ENCODE results near the gene ADGRF1.
"Not testable (repeated sequence)": the region's sequence is repeated elsewhere in the genome, so short reads cannot be mapped to it uniquely, and the experiment has no call there.

ADGRF1 gene

DNA sequence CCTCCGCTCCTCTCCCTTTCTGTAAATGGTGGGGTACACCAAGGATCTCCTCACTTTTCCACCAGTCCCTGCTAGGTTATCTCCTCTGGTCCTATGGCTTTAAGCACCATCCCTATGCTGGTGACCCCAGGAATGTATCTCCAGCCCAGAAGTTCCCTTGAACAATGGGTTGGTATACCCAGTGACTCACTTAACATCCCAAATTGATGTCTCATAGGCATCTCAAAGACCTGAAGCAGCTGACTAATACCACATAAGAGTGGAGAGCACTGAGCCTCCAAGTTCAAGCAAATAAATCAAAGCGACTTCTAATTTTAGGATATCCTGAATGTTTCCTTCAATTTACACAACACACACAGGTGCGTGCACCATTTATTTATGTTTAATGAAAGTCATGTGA, 48.3 kb downstream of the ADGRF1 start:
- Histone ChIP-seq H4K20me1 (ENCODE audit: insufficient read depth, low read length) (no peaks in the 10 kb centered on the region), H3K4me1 (ENCODE audit: low read length) (peaks cover 15% of the 10 kb centered on the region), H3K27me3 (ENCODE audit: low read depth, low read length) (peaks cover 42% of the 10 kb centered on the region), H2AFZ (ENCODE audit: low read depth, low read length) (no peak overlapping the region), H3K79me2 (ENCODE audit: low read length) (no peaks in the 10 kb centered on the region), H3K4me2 (ENCODE audit: low read length) (no peak overlapping the region), H3K4me3 (ENCODE audit: low read length) (no peak overlapping the region), H3K9me3 (ENCODE audit: insufficient read depth, low read length) (no peaks in the 10 kb centered on the region; the same call in 1 of the 2 replicates), H3K9ac (ENCODE audit: low read length) (no peak overlapping the region), H3K36me3 (replicated peaks; ENCODE audit: low read depth, low read length) (no peaks in the 10 kb centered on the region), H3K27ac (ENCODE audit: low read length) (no peak overlapping the region)
- TF ChIP-seq, protein P1, sequence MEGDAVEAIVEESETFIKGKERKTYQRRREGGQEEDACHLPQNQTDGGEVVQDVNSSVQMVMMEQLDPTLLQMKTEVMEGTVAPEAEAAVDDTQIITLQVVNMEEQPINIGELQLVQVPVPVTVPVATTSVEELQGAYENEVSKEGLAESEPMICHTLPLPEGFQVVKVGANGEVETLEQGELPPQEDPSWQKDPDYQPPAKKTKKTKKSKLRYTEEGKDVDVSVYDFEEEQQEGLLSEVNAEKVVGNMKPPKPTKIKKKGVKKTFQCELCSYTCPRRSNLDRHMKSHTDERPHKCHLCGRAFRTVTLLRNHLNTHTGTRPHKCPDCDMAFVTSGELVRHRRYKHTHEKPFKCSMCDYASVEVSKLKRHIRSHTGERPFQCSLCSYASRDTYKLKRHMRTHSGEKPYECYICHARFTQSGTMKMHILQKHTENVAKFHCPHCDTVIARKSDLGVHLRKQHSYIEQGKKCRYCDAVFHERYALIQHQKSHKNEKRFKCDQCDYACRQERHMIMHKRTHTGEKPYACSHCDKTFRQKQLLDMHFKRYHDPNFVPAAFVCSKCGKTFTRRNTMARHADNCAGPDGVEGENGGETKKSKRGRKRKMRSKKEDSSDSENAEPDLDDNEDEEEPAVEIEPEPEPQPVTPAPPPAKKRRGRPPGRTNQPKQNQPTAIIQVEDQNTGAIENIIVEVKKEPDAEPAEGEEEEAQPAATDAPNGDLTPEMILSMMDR (IDR thresholded peaks at IDR 0.05; ENCODE audit: low read depth, low read length), result no peak
- no peak for TF ChIP-seq EZH2phosphoT487 (IDR thresholded peaks at IDR 0.05; ENCODE audit: low read depth)

DNA sequence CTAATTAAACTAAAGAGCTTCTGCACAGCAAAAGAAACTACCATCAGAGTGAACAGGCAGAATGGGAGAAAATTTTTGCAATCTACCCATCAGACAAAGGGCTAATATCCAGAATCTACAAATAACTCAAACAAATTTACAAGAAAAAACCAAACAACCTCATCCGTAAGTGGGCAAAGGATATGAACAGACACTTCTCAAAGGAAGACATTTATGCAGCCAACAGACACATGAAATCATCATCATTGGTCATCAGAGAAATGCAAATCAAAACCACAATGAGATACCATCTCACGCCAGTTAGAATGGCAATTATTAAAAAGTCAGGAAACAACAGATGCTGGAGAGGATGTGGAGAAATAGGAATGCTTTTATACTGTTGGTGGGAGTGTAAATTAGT, 49.7 kb downstream of the ADGRF1 start:
- H3K9ac ChIP-seq (ENCODE audit: low read length); H3K27ac ChIP-seq (ENCODE audit: low read length); H3K36me3 ChIP-seq (replicated peaks; ENCODE audit: low read depth, low read length); H3K4me2 ChIP-seq (ENCODE audit: low read length); H3K4me3 ChIP-seq (ENCODE audit: low read length); H3K9me3 ChIP-seq (ENCODE audit: insufficient read depth, low read length); H2AFZ ChIP-seq (ENCODE audit: low read depth, low read length); H4K20me1 ChIP-seq (ENCODE audit: insufficient read depth, low read length); H3K79me2 ChIP-seq (ENCODE audit: low read length): not testable (repeated sequence)
- H3K4me1 ChIP-seq (ENCODE audit: low read length), result peaks cover 21% of the 10 kb centered on the region
- peaks cover 42% of the 10 kb centered on the region for H3K27me3 ChIP-seq (ENCODE audit: low read depth, low read length)

DNA sequence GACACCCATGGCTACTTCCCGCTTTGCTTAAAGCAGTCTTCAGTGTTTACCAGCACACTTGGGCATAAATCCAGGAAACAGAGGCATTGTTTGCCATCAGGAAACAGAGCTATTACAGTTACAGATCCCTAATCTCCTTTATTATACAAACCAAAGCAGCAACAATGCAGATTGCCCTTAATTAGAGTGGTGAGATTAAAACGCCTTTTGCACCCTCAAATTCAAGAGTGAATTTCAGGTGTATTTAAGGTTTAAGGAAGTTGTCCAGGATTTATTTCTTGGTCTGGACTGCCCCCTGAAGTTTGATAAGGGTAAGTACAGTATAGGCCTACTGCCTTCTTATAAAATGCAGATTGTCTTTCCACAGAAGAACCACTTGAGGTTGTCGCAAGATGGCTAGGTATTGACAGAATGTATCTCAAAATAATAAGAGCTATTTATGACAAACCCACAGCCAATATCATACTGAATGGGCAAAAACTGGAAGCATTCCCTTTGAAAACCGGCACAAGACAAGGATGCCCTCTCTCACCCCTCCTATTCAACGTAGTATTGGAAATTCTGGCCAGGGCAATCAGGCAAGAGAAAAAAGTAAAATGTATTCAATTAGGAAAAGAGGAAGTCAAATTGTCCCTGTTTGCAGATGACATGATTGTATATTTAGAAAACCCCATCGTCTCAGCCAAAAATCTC, 51.2 kb downstream of the ADGRF1 start:
- not testable (repeated sequence) for H3K9me3 ChIP-seq (ENCODE audit: insufficient read depth, low read length); H3K79me2 ChIP-seq (ENCODE audit: low read length); H2AFZ ChIP-seq (ENCODE audit: low read depth, low read length); H3K36me3 ChIP-seq (replicated peaks; ENCODE audit: low read depth, low read length); H3K4me2 ChIP-seq (ENCODE audit: low read length); H3K27ac ChIP-seq (ENCODE audit: low read length); H3K9ac ChIP-seq (ENCODE audit: low read length); H3K4me1 ChIP-seq (ENCODE audit: low read length); H3K4me3 ChIP-seq (ENCODE audit: low read length); H4K20me1 ChIP-seq (ENCODE audit: insufficient read depth, low read length)
- peaks cover 40% of the 10 kb centered on the region for H3K27me3 ChIP-seq (ENCODE audit: low read depth, low read length)
- TF ChIP-seq, protein P1 (IDR thresholded peaks at IDR 0.05; ENCODE audit: low read depth, low read length), result peak; percentile 76

DNA sequence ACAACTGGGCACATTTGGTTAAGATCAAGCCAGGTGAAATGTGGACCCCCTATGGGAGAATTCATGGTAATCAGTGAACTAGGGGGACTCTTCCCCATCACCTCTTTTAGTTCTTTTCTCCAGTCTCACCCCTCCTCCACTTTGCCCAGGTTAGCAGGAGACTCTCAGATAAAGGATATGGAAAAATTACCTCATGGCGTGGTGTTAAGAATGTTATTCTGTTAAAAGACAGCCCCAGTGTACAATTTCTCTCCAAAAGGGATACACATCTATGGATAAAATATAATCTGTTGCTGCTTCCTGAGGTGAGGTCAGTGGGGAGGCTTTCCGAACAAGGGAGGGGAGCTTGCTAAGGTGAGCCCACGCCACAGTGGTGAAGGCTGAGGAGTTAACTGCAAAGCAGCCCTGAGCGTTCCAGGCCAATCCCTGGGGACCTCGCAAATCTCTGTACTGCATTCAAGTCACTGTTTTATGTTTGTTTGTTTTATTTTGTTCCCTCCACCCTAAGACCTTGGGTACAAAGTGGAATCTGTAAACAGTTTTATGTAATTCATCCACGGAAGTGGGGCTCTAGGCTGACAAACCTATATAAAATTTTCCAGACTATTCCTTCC, 52.0 kb downstream of the ADGRF1 start:
- Histone ChIP-seq H3K4me1 (ENCODE audit: low read length) (peaks cover 8% of the 10 kb centered on the region), H3K27me3 (ENCODE audit: low read depth, low read length) (peaks cover 32% of the 10 kb centered on the region), H2AFZ (ENCODE audit: low read depth, low read length) (no peak overlapping the region), H3K9me3 (ENCODE audit: insufficient read depth, low read length) (no peaks in the 10 kb centered on the region), H3K4me2 (ENCODE audit: low read length) (no peak overlapping the region), H3K27ac (ENCODE audit: low read length) (no peak overlapping the region), H3K79me2 (ENCODE audit: low read length) (no peaks in the 10 kb centered on the region), H4K20me1 (ENCODE audit: insufficient read depth, low read length) (no peaks in the 10 kb centered on the region), H3K36me3 (replicated peaks; ENCODE audit: low read depth, low read length) (no peaks in the 10 kb centered on the region), H3K4me3 (ENCODE audit: low read length) (no peak overlapping the region), H3K9ac (ENCODE audit: low read length) (no peak overlapping the region)
- TF ChIP-seq, protein P1 (IDR thresholded peaks at IDR 0.05; ENCODE audit: low read depth, low read length), result no peak
- no peak for TF ChIP-seq EZH2phosphoT487 (IDR thresholded peaks at IDR 0.05; ENCODE audit: low read depth)

All from OCI-LY3 (cell line).